Neural cell (in vitro differentiated cells): ENCODE data around the gene DDX51. TPM values are rescaled to one million over a fixed set of nuclear protein-coding genes. Genes with fewer than 3 reads are reported as not detected.

ENCODE experiments used
- H2AFZ ChIP-seq: fragments of 200-600, 300-800 bp; sonication (generic), shearing (Covaris generic); 2 replicates; pipeline ENCODE4 v1.6.0; 2014; ENCODE audit warnings: low read depth, mild to moderate bottlenecking, antibody characterized with exemption, low read length, moderate library complexity
- H3F3A ChIP-seq: fragments of 200-600 bp; shearing (Covaris generic); 2 replicates; pipeline ENCODE4 v1.6.1; 2016; ENCODE audit warnings: mild to moderate bottlenecking, moderate library complexity, mixed read lengths, antibody characterized with exemption, low read length; ENCODE audit not compliant: insufficient read depth, poor library complexity, severe bottlenecking
- H3K27ac ChIP-seq: fragments of 200-600, 300-800 bp; sonication (generic), shearing (Covaris generic); 2 replicates; pipeline ENCODE4 v1.5.1; 2014; ENCODE audit warnings: mild to moderate bottlenecking, low read length, moderate library complexity
- H3K27me3 ChIP-seq: fragments of 300-800, 200-600 bp; sonication (generic), shearing (Covaris generic); 2 replicates; pipeline ENCODE4 v1.6.0; 2014; ENCODE audit warnings: mild to moderate bottlenecking, low read depth, low read length, moderate library complexity; ENCODE audit not compliant: insufficient read depth
- H3K36me3 ChIP-seq: fragments of 300-800, 200-600 bp; sonication (generic), shearing (Covaris generic); 2 replicates; pipeline ENCODE4 v1.5.1; 2014; ENCODE audit warnings: mild to moderate bottlenecking, antibody characterized with exemption, low read length, moderate library complexity; ENCODE audit not compliant: insufficient read depth
- H3K4me2 ChIP-seq: fragments of 300-800, 200-600 bp; sonication (generic), shearing (Covaris generic); 2 replicates; pipeline ENCODE4 v1.6.0; 2014; ENCODE audit warnings: mild to moderate bottlenecking, low read length
- H3K4me3 ChIP-seq: fragments of 300-800, 200-600 bp; sonication (generic), shearing (Covaris generic); 2 replicates; pipeline ENCODE4 v1.5.1; 2014; ENCODE audit warnings: mild to moderate bottlenecking, low read length, moderate library complexity
- H3K79me2 ChIP-seq: fragments of 200-600 bp; shearing (Covaris generic); replicated peaks from 2 replicates; pipeline ENCODE4 v1.6.0; 2014; ENCODE audit warnings: mild to moderate bottlenecking, low read length, moderate library complexity; ENCODE audit not compliant: insufficient read depth
- H3K9ac ChIP-seq: fragments of 300-800, 200-600 bp; sonication (generic), shearing (Covaris generic); 2 replicates; pipeline ENCODE4 v1.6.1; 2016; ENCODE audit warnings: mild to moderate bottlenecking, low read length, mixed read lengths
- H3K9me2 ChIP-seq: fragments of 200-600 bp; shearing (Covaris generic); 2 replicates; pipeline ENCODE4 v1.6.1; 2016; ENCODE audit warnings: mild to moderate bottlenecking, low read length, mixed read lengths; ENCODE audit not compliant: insufficient read depth
- H3K9me3 ChIP-seq: fragments of 200-600, 300-800 bp; sonication (generic), shearing (Covaris generic); 2 replicates; pipeline ENCODE4 v1.6.1; 2016; ENCODE audit warnings: mild to moderate bottlenecking, mixed run types, low read length, moderate library complexity, mixed read lengths
- H4K20me1 ChIP-seq: fragments of 200-600 bp; shearing (Covaris generic); 2 replicates; pipeline ENCODE4 v1.6.1; 2016; ENCODE audit warnings: mild to moderate bottlenecking, mixed run types; ENCODE audit not compliant: insufficient read depth
- CTCF ChIP-seq: fragments of 450-650 bp; IDR thresholded peaks from 2 replicates; pipeline ENCODE4 v1.5.1; 2014; ENCODE audit warnings: antibody characterized with exemption, mild to moderate bottlenecking, moderate library complexity; ENCODE audit not compliant: poor library complexity, severe bottlenecking
- EP300 ChIP-seq: fragments of 450-650 bp; conservative IDR thresholded peaks from 2 replicates; pipeline ENCODE4 v1.6.1; 2014; ENCODE audit warnings: antibody characterized with exemption, mild to moderate bottlenecking, moderate library complexity; ENCODE audit not compliant: poor library complexity, severe bottlenecking
- EZH2 ChIP-seq: fragments of 200-600, 300-800 bp; shearing (Covaris generic), sonication (generic); IDR thresholded peaks from 2 replicates; pipeline ENCODE4 v1.6.1; 2014; ENCODE audit warnings: antibody characterized with exemption, low read length, borderline replicate concordance, mild to moderate bottlenecking; ENCODE audit not compliant: insufficient read depth, poor library complexity, severe bottlenecking
- MXI1 ChIP-seq: fragments of 450-650 bp; conservative IDR thresholded peaks from 2 replicates; pipeline ENCODE4 v1.6.1; 2014; ENCODE audit warnings: antibody characterized with exemption, mild to moderate bottlenecking; ENCODE audit not compliant: poor library complexity, severe bottlenecking
- POLR2AphosphoS5 ChIP-seq: IDR thresholded peaks from 2 replicates; pipeline ENCODE4 v1.6.1; 2012
- RAD21 ChIP-seq: fragments of 450-650 bp; conservative IDR thresholded peaks from 2 replicates; pipeline ENCODE4 v1.6.1; 2014; ENCODE audit warnings: antibody characterized with exemption, mild to moderate bottlenecking, moderate library complexity
- SMC3 ChIP-seq: fragments of 450-650 bp; conservative IDR thresholded peaks from 2 replicates; pipeline ENCODE4 v1.6.1; 2014; ENCODE audit warnings: antibody characterized with exemption, mild to moderate bottlenecking, moderate library complexity; ENCODE audit not compliant: poor library complexity
- TAF1 ChIP-seq: IDR thresholded peaks from 2 replicates; pipeline ENCODE4 v1.6.1; 2012; ENCODE audit warnings: low read depth
- polyA plus RNA-seq: library from polyadenylated mRNA; depleted of rRNA; stranded (reverse); fragments of >200 nt; gene quantifications from 2 replicates; pipeline ENCODE4 v1.2.3, GENCODE V29; 2014
- TF ChIP-seq, protein P1 (sequence below): IDR thresholded peaks from 2 replicates; pipeline ENCODE4 v1.6.1; 2012; ENCODE audit warnings: borderline replicate concordance

Gene DDX51
- polyA plus RNA-seq, 1 donor from 2014 or later, result 17.6 TPM

GRCh38 chr12:132133952-132134652 is 10.0 kb downstream of the DDX51 start:
- Histone ChIP-seq H2AFZ (no peak overlapping the region), H4K20me1 (no peaks in the 10 kb centered on the region)

GRCh38 chr12:132132609-132133430 is 11.3 kb downstream of the DDX51 start:
- Histone ChIP-seq H3K4me3 (no peak overlapping the region), H3K9ac (no peak overlapping the region), H3F3A (no peaks in the 10 kb centered on the region), H3K9me3 (peaks cover 6% of the 10 kb centered on the region), H2AFZ (no peak overlapping the region), H4K20me1 (no peaks in the 10 kb centered on the region), H3K36me3 (peaks cover 11% of the 10 kb centered on the region), H3K9me2 (no peaks in the 10 kb centered on the region), H3K27me3 (no peaks in the 10 kb centered on the region), H3K27ac (no peak overlapping the region), H3K4me2 (no peak overlapping the region), H3K79me2 (no peaks in the 10 kb centered on the region)
- TF ChIP-seq RAD21, result no peak
- TF ChIP-seq, protein P1, sequence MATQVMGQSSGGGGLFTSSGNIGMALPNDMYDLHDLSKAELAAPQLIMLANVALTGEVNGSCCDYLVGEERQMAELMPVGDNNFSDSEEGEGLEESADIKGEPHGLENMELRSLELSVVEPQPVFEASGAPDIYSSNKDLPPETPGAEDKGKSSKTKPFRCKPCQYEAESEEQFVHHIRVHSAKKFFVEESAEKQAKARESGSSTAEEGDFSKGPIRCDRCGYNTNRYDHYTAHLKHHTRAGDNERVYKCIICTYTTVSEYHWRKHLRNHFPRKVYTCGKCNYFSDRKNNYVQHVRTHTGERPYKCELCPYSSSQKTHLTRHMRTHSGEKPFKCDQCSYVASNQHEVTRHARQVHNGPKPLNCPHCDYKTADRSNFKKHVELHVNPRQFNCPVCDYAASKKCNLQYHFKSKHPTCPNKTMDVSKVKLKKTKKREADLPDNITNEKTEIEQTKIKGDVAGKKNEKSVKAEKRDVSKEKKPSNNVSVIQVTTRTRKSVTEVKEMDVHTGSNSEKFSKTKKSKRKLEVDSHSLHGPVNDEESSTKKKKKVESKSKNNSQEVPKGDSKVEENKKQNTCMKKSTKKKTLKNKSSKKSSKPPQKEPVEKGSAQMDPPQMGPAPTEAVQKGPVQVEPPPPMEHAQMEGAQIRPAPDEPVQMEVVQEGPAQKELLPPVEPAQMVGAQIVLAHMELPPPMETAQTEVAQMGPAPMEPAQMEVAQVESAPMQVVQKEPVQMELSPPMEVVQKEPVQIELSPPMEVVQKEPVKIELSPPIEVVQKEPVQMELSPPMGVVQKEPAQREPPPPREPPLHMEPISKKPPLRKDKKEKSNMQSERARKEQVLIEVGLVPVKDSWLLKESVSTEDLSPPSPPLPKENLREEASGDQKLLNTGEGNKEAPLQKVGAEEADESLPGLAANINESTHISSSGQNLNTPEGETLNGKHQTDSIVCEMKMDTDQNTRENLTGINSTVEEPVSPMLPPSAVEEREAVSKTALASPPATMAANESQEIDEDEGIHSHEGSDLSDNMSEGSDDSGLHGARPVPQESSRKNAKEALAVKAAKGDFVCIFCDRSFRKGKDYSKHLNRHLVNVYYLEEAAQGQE, result no peak
- no peak for TF ChIP-seq EP300

More at GRCh38 chr12:132133952-132134652, 10.0 kb downstream of the DDX51 start:
- no peak overlapping the region for H3K4me2 ChIP-seq
- no peaks in the 10 kb centered on the region for H3K27me3 ChIP-seq
- no peak overlapping the region for H3K27ac ChIP-seq
- H3K79me2 ChIP-seq, result no peaks in the 10 kb centered on the region
- H3K4me3 ChIP-seq, result no peak overlapping the region
- no peaks in the 10 kb centered on the region for H3K36me3 ChIP-seq
- H3K9ac ChIP-seq, result no peak overlapping the region
- TF ChIP-seq CTCF, result no peak
- no peak for TF ChIP-seq EP300
- TF ChIP-seq RAD21, result no peak
- TF ChIP-seq MXI1, result no peak
- no peak for TF ChIP-seq SMC3
- no peak for TF ChIP-seq TAF1
- TF ChIP-seq, protein P1, result no peak
- no peak for TF ChIP-seq EZH2
- TF ChIP-seq POLR2AphosphoS5, result no peak
- peaks cover under 1% of the 10 kb centered on the region for H3K9me3 ChIP-seq
- H3K9me2 ChIP-seq, result no peaks in the 10 kb centered on the region
- no peaks in the 10 kb centered on the region for H3F3A ChIP-seq
